ENCODE measurements around the gene SGMS1. TPM values are rescaled to one million over a fixed set of nuclear protein-coding genes. Genes with fewer than 3 reads are reported as not detected.

The SGMS1 gene
- total and polyA plus RNA-seq, 11 donors, result 6.9 to 40.6 (median 19.6) TPM

DNA sequence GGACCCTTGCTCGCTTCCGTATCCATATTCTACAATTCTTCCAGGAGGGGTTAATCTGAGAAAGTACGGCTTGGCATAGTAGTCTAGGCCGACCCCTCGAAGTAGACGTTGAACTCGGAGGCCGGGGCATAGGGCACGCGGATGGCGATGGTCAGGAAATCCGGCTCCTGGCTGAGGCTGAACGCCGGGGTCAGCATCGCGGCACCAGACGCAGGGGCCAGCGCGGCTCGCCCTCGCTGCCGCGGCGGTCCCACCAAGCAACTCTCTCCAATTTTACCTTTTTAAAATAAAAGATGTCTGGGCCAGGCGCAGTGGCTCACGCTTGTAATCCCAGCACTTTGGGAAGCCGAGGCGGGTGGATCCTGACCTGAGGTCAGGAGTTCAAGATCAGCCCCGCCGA is 7.3 kb upstream of the SGMS1 start:
- no peaks in the 10 kb centered on the region for H3K9me3 ChIP-seq
- peaks cover 0 to 12% (median 3%) of the 10 kb centered on the region in 9 donors for H3K36me3 ChIP-seq
- WGBS, 4 donors, result 97 to 98% (median 97%) methylated on average over 28 to 30 of the region's 30 CpGs
- intact Hi-C loops (cut with DNase I), result loop anchor here in 1 of 10 donors (5.0 to 10.0 kb wide), 2 partner anchors 219 to 346 kb away; no protein-coding TSS in a partner anchor
- H3K27ac ChIP-seq, result no peak overlapping the region
- ATAC-seq (no peak), DNase-seq (no peak)
- H3K27me3 ChIP-seq, result no peaks in the 10 kb centered on the region
- no peak for TF ChIP-seq POLR2A (IDR thresholded peaks at IDR 0.05)
- TF ChIP-seq, protein P1, sequence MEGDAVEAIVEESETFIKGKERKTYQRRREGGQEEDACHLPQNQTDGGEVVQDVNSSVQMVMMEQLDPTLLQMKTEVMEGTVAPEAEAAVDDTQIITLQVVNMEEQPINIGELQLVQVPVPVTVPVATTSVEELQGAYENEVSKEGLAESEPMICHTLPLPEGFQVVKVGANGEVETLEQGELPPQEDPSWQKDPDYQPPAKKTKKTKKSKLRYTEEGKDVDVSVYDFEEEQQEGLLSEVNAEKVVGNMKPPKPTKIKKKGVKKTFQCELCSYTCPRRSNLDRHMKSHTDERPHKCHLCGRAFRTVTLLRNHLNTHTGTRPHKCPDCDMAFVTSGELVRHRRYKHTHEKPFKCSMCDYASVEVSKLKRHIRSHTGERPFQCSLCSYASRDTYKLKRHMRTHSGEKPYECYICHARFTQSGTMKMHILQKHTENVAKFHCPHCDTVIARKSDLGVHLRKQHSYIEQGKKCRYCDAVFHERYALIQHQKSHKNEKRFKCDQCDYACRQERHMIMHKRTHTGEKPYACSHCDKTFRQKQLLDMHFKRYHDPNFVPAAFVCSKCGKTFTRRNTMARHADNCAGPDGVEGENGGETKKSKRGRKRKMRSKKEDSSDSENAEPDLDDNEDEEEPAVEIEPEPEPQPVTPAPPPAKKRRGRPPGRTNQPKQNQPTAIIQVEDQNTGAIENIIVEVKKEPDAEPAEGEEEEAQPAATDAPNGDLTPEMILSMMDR (IDR thresholded peaks at IDR 0.05), result no peak
- H3K4me1 ChIP-seq, result peaks cover 0 to 5% (median under 1%) of the 10 kb centered on the region in 12 donors
- H3K4me3 ChIP-seq, result no peak overlapping the region

GRCh38 chr10:50629495-50630122 is 5.9 kb upstream of the SGMS1 start:
- WGBS, 4 donors, result 61 to 67% (median 66%) methylated on average over 3 of the region's 3 CpGs
- H3K4me1 ChIP-seq, result peaks cover 0 to 9% (median 5%) of the 10 kb centered on the region in 12 donors
- no peak for DNase-seq
- no peak overlapping the region for H3K27ac ChIP-seq
- TF ChIP-seq POLR2A (IDR thresholded peaks at IDR 0.05), result no peak
- TF ChIP-seq, protein P1 (IDR thresholded peaks at IDR 0.05), result no peak
- peaks cover 0 to 12% (median 3%) of the 10 kb centered on the region in 9 donors for H3K36me3 ChIP-seq
- no peaks in the 10 kb centered on the region for H3K27me3 ChIP-seq
- H3K4me3 ChIP-seq, result no peak overlapping the region
- no peak for ATAC-seq
- intact Hi-C loops (cut with DNase I), result loop anchor here (5.0 to 10.0 kb wide), 8 partner anchors 207 to 345 kb away; no protein-coding TSS in a partner anchor
- no peaks in the 10 kb centered on the region for H3K9me3 ChIP-seq

- H3K9me3 ChIP-seq, result no peaks in the 10 kb centered on the region
- TF ChIP-seq POLR2A (IDR thresholded peaks at IDR 0.05), result no peak
- TF ChIP-seq, protein P1 (IDR thresholded peaks at IDR 0.05), result no peak
- intact Hi-C loops (cut with DNase I), result loop anchor here in 9 of 10 donors (5.0 to 10.0 kb wide), 7 partner anchors 206 to 343 kb away; no protein-coding TSS in a partner anchor
- WGBS, 4 donors, result 86 to 96% (median 93%) methylated on average over 4 of the region's 4 CpGs
- H3K4me3 ChIP-seq, result no peak overlapping the region
- H3K27ac ChIP-seq, result no peak overlapping the region
- peaks cover 0 to 9% (median 5%) of the 10 kb centered on the region in 12 donors for H3K4me1 ChIP-seq
- ATAC-seq, result no peak
- no peak for DNase-seq
- H3K36me3 ChIP-seq, result peaks cover 0 to 12% (median 3%) of the 10 kb centered on the region in 9 donors
- no peaks in the 10 kb centered on the region for H3K27me3 ChIP-seq
Observed at GRCh38 chr10:50627896-50628295, 4.1 kb upstream of the SGMS1 start.

DNA sequence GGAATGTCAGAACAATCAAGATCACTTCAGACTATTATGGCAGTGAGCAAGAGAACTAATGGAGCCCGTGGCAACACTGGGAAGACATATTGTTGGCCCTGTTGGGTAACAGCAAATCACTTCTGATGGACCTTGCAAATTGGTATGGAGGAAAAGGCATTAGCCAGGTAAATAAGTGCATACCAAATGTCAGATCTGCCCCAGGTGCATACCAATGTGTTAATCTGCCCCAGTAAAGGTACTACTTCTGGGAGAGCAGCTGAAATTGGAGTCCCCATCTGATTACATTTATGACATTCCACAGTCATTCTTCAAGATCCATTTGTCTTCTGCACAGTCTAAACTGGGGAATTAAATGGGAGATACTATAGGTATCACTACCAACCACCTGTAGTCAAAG is 3.7 kb upstream of the SGMS1 start:
- ATAC-seq (no peak), DNase-seq (no peak)
- intact Hi-C loops (cut with DNase I), result loop anchor here in 9 of 10 donors (5.0 to 10.0 kb wide), 7 partner anchors 205 to 343 kb away; no protein-coding TSS in a partner anchor
- no peak overlapping the region for H3K27ac ChIP-seq
- TF ChIP-seq, protein P1 (IDR thresholded peaks at IDR 0.05), result no peak
- no peak for TF ChIP-seq POLR2A (IDR thresholded peaks at IDR 0.05)
- 92 to 97% (median 94%) methylated on average over 1 of the region's 1 CpG for WGBS, 4 donors
- peaks cover 0 to 12% (median 3%) of the 10 kb centered on the region in 9 donors for H3K36me3 ChIP-seq
- H3K27me3 ChIP-seq, result no peaks in the 10 kb centered on the region
- H3K4me1 ChIP-seq, result peaks cover 0 to 9% (median 5%) of the 10 kb centered on the region in 12 donors
- no peaks in the 10 kb centered on the region for H3K9me3 ChIP-seq
- H3K4me3 ChIP-seq, result no peak overlapping the region

All from heart left ventricle (tissue), 16 donors.